ENCODE data around the gene THSD4.

DNA sequence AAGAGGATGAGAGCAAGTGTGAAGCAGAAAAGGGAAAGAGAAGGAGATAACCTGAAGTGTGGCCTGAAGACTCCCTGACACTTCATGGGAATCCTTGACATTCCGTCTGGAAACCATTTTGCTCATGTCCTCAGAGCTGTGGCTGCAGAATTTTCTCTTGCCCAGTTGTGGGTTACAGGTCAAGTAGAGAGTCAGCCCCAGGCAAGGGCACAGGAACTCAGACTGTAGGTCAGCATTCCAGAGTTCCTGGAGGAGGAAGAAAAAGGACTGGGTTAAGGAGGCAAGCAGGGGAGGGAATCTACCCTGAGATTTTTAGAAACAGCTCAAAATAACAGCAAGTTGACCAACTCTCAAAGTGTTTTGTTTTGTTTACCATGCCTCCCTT lies 4.1 kb upstream of the THSD4 start:
- TF ChIP-seq YY1 (IDR thresholded peaks at IDR 0.05; ENCODE audit: insufficient read depth, insufficient read length), result no peak
- TF ChIP-seq ZNF274 (IDR thresholded peaks at IDR 0.05; ENCODE audit: low read depth, low read length), result no peak
- no peak for TF ChIP-seq SUZ12 (IDR thresholded peaks at IDR 0.05; ENCODE audit: extremely low read depth, insufficient read depth, insufficient read length)

Measured in NT2/D1 (cell line).